Heart right ventricle (tissue), 16 donors: ENCODE measurements around the gene TNFRSF25. TPM values are rescaled to one million over a fixed set of nuclear protein-coding genes. Genes with fewer than 3 reads are reported as not detected.

ENCODE experiments used
- ATAC-seq, 8 donors: fragments of 200-7000 bp; cut with Tn5 transposase; one replicate each; pipeline ENCODE4 v1.9.1; 2020; ENCODE audit warnings: mild to moderate bottlenecking in 8 of 8, moderate library complexity in 8 of 8, moderate number of reproducible peaks in 1 of 8
- DNase-seq, 2 donors: peaks; one replicate each; pipeline ENCODE4 v3.0.0-alpha.2; 2020
- H3K27ac ChIP-seq, 10 donors: fragments of 200-600 bp; sonication (generic) in 2 of 10; one replicate each; pipeline versions ENCODE4 v1.5.0 to v1.8.0; 2020 to 2022; ENCODE audit warnings: mild to moderate bottlenecking in 3 of 10
- H3K27me3 ChIP-seq, 7 donors: fragments of 200-600 bp; one replicate each; pipeline ENCODE4 v1.8.0; 2021 to 2022; ENCODE audit warnings: mild to moderate bottlenecking in 2 of 7
- H3K36me3 ChIP-seq, 9 donors: fragments of 200-600 bp; sonication (generic) in 1 of 9; one replicate each; pipeline versions ENCODE4 v1.5.0 to v1.8.0; 2020 to 2022; ENCODE audit warnings: mild to moderate bottlenecking in 2 of 9
- H3K4me1 ChIP-seq, 9 donors: fragments of 200-600 bp; sonication (generic) in 1 of 9; one replicate each; pipeline versions ENCODE4 v1.5.0 to v1.8.0; 2020 to 2022; ENCODE audit warnings: mild to moderate bottlenecking in 4 of 9
- H3K4me3 ChIP-seq, 10 donors: fragments of 200-600 bp; sonication (generic) in 2 of 10; one replicate each; pipeline versions ENCODE4 v1.5.0 to v1.8.0; 2020 to 2022; ENCODE audit warnings: mild to moderate bottlenecking in 7 of 10, moderate library complexity in 2 of 10
- H3K9me3 ChIP-seq, 11 donors: fragments of 200-600 bp in 10 of 11; sonication (generic) in 2 of 11; one replicate each; pipeline versions ENCODE4 v1.5.0 to v1.8.0; 2013 to 2022; ENCODE audit warnings: mild to moderate bottlenecking in 2 of 11, control low read depth in 1 of 11, moderate library complexity in 1 of 11
- WGBS, 2 donors: extraction: QIAGEN DNeasy Blood & Tissue Kit; methylation state at CpG; one replicate each; pipeline ENCODE4 v1.1.7; 2013; ENCODE audit warnings: inconsistent platforms in 1 of 2; 5-methylcytosine and 5-hydroxymethylcytosine counted together
- intact Hi-C, 10 donors: fragments of 100-400 bp; cut with DNase I; formaldehyde crosslinking; loops; one replicate each; pipeline versions ENCODE4 v1.11.1 to v1.14.2; 2022
- polyA plus RNA-seq, 2 donors: library from polyadenylated mRNA; stranded (reverse); fragments of 200-250 nt; gene quantifications; one replicate each; pipeline ENCODE4 v1.2.3, GENCODE V29; 2013
- total RNA-seq, 10 donors: library from RNA; stranded (reverse); fragmentation: NEBNext Ultra II Directional in 3 of 10; extraction: Animal tissue kit (Norgen Biotek cat#: 25700) in 3 of 10; gene quantifications; one replicate each; pipeline versions ENCODE4 v1.2.1 to v1.2.4, GENCODE V29; 2021 to 2023
- TF ChIP-seq, protein P1 (sequence below), 9 donors: fragments of 200-600 bp; sonication (generic) in 2 of 9; IDR thresholded peaks; one replicate each; pipeline versions ENCODE4 v1.5.0 to v1.8.0; 2021 to 2022; ENCODE audit warnings: antibody characterized with exemption in 9 of 9, mild to moderate bottlenecking in 5 of 9, moderate library complexity in 1 of 9
- donor health status: Arrhythmogenic right ventricular cardiomyopathy.
- donor health status: ischemic (EF 13 %, LVEDD 7.1; RV severe dilation, severe dysfunction).
- donor health status: healthy with polysubstance abuse.
- donor health status: DM: no; HTN: yes; CAD: no.
- donor health status: DM: no; HTN: no; CAD: no.
- donor health status: ischemic (EF 25% LVEDD 6.9; RV normal size, moderate dysfunction).
- donor health status: ischemic (EF 25% LVEDD 5.7; RV mildly dilated, moderate dysfunction).
- donor health status: healthy.
- donor health status: DM: yes; HTN: yes; CAD: no.
- donor health status: Ischemic cardiomyopathy.
- donor health status: ischemic (EF 35%, LVEDD 5.7; RV mildly dilated, moderate dysfunction).
- donor health status: nonischemic (EF 11% LVEDD 7.7; RV severe dilation, severe dysfunction).
- donor health status: DM: yes; HTN: yes; CAD: no.
- donor health status: PGD.
- donor health status: ischemic (EF 29% LVEDD 5.4; RV normal size, mild dysfunction).
- donor health status: nonischemic (EF 23%, LVEDD 6.1; RV moderate dilation, normal function).

TNFRSF25 gene
- total and polyA plus RNA-seq, 12 donors, result 4.0 to 43.1 (median 7.3) TPM

DNA sequence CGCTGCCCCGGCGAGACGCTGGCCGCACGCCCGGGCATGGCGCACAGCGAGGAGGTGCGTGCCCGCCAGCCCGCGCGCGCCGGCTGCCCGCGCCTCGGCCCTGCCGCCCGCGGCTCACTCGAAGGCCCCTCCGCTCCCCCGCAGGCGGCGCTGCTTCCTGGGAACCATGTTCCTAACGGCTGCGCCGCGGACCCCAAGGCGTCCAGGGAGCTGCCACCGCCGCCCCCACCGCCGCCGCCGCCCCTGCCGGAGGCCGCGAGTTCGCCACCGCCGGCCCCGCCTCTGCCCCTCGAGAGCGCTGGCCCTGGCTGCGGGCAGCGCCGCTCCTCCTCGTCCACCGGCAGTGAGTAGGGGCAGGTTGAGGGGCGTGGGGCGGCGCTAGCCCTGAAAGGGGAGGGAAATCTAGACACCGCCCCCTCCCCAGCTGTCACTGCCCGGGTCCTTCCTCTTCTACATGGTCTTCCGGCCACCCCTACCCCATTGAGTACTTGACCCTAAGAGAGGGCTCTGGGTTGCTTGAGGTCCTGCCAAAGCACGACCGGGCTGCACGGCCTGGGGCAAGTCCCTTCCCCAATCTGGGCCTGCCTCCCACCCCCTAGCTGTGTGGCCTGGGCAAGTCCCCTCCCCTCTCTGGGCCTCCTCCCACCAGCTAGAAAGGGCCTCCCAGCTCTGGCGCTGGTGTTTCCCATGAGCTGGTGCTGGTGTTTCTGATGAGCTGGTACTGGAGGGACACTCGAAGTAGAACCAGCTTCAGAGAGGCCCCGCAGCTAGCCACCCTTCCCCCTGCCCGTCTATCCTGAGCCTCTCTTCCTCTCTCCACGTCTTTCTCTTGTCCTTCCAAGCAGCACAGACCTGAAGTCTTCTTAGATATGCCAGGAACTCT lies 17.0 kb downstream of the TNFRSF25 start:
- DNase-seq, result no peak
- Histone ChIP-seq H3K27me3 (peaks cover 28 to 97% (median 84%) of the 10 kb centered on the region in 7 donors), H3K27ac (no peak overlapping the region), H3K9me3 (no peaks in the 10 kb centered on the region), H3K4me3 (peak overlapping the region in 1 of 10 donors; percentile 13), H3K36me3 (no peaks in the 10 kb centered on the region), H3K4me1 (peaks cover 0 to 22% (median 11%) of the 10 kb centered on the region in 9 donors)
- 5 to 7% methylated on average over 34 to 65 of the region's 66 CpGs for WGBS, 2 donors
- peak in 1 of 8 donors; percentile 40 for ATAC-seq
- TF ChIP-seq, protein P1, sequence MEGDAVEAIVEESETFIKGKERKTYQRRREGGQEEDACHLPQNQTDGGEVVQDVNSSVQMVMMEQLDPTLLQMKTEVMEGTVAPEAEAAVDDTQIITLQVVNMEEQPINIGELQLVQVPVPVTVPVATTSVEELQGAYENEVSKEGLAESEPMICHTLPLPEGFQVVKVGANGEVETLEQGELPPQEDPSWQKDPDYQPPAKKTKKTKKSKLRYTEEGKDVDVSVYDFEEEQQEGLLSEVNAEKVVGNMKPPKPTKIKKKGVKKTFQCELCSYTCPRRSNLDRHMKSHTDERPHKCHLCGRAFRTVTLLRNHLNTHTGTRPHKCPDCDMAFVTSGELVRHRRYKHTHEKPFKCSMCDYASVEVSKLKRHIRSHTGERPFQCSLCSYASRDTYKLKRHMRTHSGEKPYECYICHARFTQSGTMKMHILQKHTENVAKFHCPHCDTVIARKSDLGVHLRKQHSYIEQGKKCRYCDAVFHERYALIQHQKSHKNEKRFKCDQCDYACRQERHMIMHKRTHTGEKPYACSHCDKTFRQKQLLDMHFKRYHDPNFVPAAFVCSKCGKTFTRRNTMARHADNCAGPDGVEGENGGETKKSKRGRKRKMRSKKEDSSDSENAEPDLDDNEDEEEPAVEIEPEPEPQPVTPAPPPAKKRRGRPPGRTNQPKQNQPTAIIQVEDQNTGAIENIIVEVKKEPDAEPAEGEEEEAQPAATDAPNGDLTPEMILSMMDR (IDR thresholded peaks at IDR 0.05), result peak in 2 of 9 donors; percentile 13 to 25
- intact Hi-C loops, result no loop called here

DNA sequence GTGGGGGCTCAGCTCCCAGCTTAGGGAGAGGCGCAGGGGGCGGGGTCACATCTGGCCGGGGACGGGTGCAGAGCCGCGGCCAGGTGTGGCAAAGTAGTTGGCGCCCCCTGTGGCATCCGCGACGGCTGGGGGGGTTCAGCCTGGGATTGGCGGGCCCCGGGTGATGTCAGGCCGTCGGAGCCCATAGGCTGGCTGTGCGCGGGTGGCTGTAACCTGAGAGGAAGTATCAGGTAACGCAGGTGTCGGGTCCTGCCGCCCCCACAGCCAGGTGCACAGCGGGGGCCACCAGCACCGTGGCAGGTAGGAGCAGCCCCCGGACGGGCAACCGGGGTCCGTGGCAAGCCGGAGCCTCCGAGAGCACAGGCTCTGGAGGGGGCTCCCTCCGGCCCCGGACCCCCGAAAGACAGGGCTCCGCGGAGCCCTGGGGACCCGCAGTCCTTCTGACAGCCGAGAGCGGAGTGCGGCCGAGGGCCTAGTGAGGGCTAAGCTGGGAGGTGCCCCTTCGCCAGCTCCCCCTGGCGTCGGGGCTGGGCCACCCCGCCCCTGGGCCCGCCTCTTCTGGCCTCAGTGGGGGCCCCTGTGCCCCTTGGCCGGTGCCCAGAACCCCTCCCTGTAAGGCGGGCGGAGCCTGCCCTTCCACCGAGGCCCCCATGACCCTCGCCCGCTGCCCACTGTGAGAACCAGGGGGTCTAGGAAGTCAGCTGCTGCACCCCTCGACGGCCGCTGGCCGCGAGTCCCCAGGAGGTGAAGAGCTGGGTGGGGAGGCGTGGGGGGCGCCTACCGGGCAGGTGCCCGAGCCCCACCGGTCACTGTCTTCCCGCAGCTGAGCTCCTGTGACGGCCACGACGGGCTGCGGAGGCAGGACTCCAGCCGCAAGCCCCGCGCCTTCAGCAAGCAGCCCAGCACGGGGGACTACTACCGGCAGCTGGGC lies 17.9 kb downstream of the TNFRSF25 start:
- no peak for ATAC-seq

DNA sequence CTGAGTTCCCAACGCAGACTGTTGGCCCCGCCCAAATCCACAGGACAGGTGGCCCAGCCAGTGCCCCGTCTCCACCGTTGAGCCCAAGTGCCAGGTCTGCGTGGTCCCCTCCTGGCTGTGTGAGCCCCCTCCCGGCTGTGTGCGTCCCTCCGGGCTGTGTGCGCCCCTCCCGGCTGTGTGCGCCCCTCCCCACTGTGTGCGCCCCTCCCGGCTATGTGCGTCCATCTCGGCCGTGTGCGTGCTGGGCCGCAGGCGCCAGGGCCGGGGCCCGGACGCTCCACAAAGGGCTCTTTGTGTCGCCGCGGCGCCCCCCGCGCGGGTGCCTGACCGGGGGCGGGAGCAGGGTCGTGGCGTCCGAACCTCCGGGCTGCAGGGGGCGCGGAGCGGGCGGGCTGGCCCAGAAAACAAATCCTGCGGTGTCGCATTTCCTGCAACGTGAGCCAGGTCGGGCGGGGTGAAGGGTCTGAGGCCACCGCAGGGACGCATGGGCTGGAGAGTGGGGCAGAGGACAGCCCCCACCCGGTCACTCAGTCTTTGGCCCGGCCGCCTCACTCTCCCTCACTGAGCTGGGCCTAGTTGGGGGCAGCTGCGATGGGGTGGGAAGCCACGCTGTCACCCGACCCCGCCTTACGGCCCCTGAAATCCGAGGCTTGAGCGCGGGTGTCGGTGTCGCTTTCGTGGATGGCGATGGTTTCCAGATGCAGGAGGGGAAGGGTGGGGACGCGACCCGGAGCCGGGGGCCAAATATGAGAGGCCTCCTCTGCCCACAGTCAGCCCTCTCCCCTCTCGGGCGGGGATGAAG lies 18.8 kb downstream of the TNFRSF25 start:
- intact Hi-C loops, result no loop called here

More for the DNA sequence above, 17.9 kb downstream of the TNFRSF25 start:
- TF ChIP-seq, protein P1 (IDR thresholded peaks at IDR 0.05), result peak in 1 of 9 donors; percentile 5
- peak overlapping the region in 2 of 10 donors; percentile 11 to 22 for H3K4me3 ChIP-seq
- no peaks in the 10 kb centered on the region for H3K9me3 ChIP-seq
- no peak for DNase-seq
- H3K27me3 ChIP-seq, result peaks cover 25 to 91% (median 75%) of the 10 kb centered on the region in 7 donors
- intact Hi-C loops, result no loop called here
- no peak overlapping the region for H3K27ac ChIP-seq
- H3K4me1 ChIP-seq, result peaks cover 0 to 22% (median 10%) of the 10 kb centered on the region in 9 donors
- WGBS, 2 donors, result 1 to 3% methylated on average over 49 to 68 of the region's 68 CpGs
- H3K36me3 ChIP-seq, result no peaks in the 10 kb centered on the region

More for the DNA sequence above, 18.8 kb downstream of the TNFRSF25 start:
- Histone ChIP-seq H3K4me1 (peaks cover 0 to 22% (median 10%) of the 10 kb centered on the region in 9 donors), H3K36me3 (no peaks in the 10 kb centered on the region), H3K27ac (no peak overlapping the region), H3K4me3 (peak overlapping the region in 8 of 10 donors; percentile 1 to 27 (median 15)), H3K27me3 (peaks cover 19 to 89% (median 67%) of the 10 kb centered on the region in 7 donors), H3K9me3 (no peaks in the 10 kb centered on the region)
- 2 to 4% methylated on average over 65 to 67 of the region's 67 CpGs for WGBS, 2 donors
- no peak for DNase-seq
- no peak for ATAC-seq
- TF ChIP-seq, protein P1 (IDR thresholded peaks at IDR 0.05), result no peak
